ENCODE measurements around the gene LMAN1.

DNA sequence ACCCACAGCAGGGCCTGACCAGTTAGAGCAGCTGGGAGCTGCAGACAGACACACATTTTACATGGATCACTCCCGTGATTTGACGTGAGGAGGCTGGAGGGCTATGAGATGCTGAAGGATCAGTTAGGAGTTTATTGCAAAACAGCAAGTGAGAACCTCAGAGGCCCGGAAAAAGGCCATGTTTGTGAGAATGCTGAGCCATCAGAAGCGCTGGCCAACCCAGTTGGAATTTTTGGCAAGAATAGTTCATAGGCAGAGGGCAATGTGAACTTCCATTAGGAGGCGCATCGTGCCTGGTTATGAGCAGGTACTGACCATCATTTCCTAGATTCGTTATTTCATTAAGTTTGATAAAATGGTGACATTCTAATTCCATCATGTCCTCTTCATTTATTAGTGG is 23.3 kb upstream of the LMAN1 start:
- no peak for TF ChIP-seq HOXD13 (CRISPR knock-in tag; IDR thresholded peaks at IDR 0.05; ENCODE audit: borderline replicate concordance)
- TF ChIP-seq, protein P1, sequence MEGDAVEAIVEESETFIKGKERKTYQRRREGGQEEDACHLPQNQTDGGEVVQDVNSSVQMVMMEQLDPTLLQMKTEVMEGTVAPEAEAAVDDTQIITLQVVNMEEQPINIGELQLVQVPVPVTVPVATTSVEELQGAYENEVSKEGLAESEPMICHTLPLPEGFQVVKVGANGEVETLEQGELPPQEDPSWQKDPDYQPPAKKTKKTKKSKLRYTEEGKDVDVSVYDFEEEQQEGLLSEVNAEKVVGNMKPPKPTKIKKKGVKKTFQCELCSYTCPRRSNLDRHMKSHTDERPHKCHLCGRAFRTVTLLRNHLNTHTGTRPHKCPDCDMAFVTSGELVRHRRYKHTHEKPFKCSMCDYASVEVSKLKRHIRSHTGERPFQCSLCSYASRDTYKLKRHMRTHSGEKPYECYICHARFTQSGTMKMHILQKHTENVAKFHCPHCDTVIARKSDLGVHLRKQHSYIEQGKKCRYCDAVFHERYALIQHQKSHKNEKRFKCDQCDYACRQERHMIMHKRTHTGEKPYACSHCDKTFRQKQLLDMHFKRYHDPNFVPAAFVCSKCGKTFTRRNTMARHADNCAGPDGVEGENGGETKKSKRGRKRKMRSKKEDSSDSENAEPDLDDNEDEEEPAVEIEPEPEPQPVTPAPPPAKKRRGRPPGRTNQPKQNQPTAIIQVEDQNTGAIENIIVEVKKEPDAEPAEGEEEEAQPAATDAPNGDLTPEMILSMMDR (tag by site-specific recombination; IDR thresholded peaks at IDR 0.05) = no peak
- no peak for TF ChIP-seq ZNF530 (tag by site-specific recombination; IDR thresholded peaks at IDR 0.05; ENCODE audit: low read depth)
- no peak for TF ChIP-seq ZNF501 (tag by site-specific recombination; IDR thresholded peaks at IDR 0.05)
- no peak for TF ChIP-seq ZBTB7A (tag by site-specific recombination; IDR thresholded peaks at IDR 0.05; ENCODE audit: low read depth)
- no peak for TF ChIP-seq ZNF274 (IDR thresholded peaks at IDR 0.05; ENCODE audit: low read length)
- TF ChIP-seq ZNF274 (tag by site-specific recombination; IDR thresholded peaks at IDR 0.05; ENCODE audit: borderline replicate concordance) = no peak
- TF ChIP-seq ZNF155 (tag by site-specific recombination; IDR thresholded peaks at IDR 0.05) = no peak
- TF ChIP-seq ZNF10 (tag by site-specific recombination; IDR thresholded peaks at IDR 0.05) = no peak
